Activated CD8-positive, alpha-beta T cell treated with anti-CD3 and anti-CD28 coated beads for 36 hours (primary cell): ENCODE data around the gene TRMT6. TPM values are rescaled to one million over a fixed set of nuclear protein-coding genes. Genes with fewer than 3 reads are reported as not detected.

Experiments
- ATAC-seq: fragments of 200-7000 bp; cut with Tn5 transposase; one replicate; pipeline ENCODE4 v1.10.0; 2021; ENCODE audit warnings: mild to moderate bottlenecking, moderate library complexity
- CTCF ChIA-PET: fragments of 350-600 bp; sonication (Branson Sonifier 250); formaldehyde crosslinking; loops from one replicate; lab custom pipeline; 2021; ENCODE audit warnings: antibody characterized with exemption; lab: Charles Lee
- POLR2A ChIA-PET: fragments of 350-600 bp; sonication (Branson Sonifier 250); formaldehyde crosslinking; loops from one replicate; lab custom pipeline; 2021; ENCODE audit warnings: antibody characterized with exemption; lab: Charles Lee
- DNase-seq: peaks from one replicate; pipeline ENCODE4 v3.0.0-alpha.2; 2020
- H3K27ac Mint-ChIP-seq: one replicate; pipeline ENCODE4 v1.8.0; 2021; ENCODE audit warnings: mild to moderate bottlenecking, mixed read lengths
- H3K27me3 Mint-ChIP-seq: one replicate; pipeline ENCODE4 v1.8.0; 2021; ENCODE audit warnings: mixed read lengths
- H3K36me3 Mint-ChIP-seq: one replicate; pipeline ENCODE4 v1.8.0; 2021; ENCODE audit warnings: low read depth, mixed read lengths
- H3K4me1 Mint-ChIP-seq: one replicate; pipeline ENCODE4 v1.8.0; 2021; ENCODE audit warnings: low read depth, mixed read lengths
- H3K4me3 Mint-ChIP-seq: one replicate; pipeline ENCODE4 v1.8.0; 2021; ENCODE audit warnings: mild to moderate bottlenecking, moderate library complexity, mixed read lengths
- H3K9me3 Mint-ChIP-seq: one replicate; pipeline ENCODE4 v1.8.0; 2021; ENCODE audit warnings: mixed read lengths
- CTCF ChIP-seq: fragments of 200-600 bp; IDR thresholded peaks from one replicate; pipeline ENCODE4 v1.8.0; 2022; ENCODE audit warnings: antibody characterized with exemption, mild to moderate bottlenecking
- intact Hi-C: fragments of 100-400 bp; cut with micrococcal nuclease; formaldehyde crosslinking; loops from one replicate; pipeline ENCODE4 v1.10.0; 2022
- total RNA-seq, 2 experiments: library from RNA; stranded (reverse); gene quantifications; one replicate each; pipeline ENCODE4 v1.2.3, GENCODE V29; 2021

The TRMT6 gene
- total RNA-seq, 2 experiments from 2014 or later, result 15.9 to 16.7 TPM

- intact Hi-C loops, result no loop called here
- no peak for TF ChIP-seq CTCF
- no peak for DNase-seq
- Mint-ChIP-seq H3K27me3 (peaks cover 31% of the 10 kb centered on the region), H3K4me1 (peaks cover 21% of the 10 kb centered on the region), H3K27ac (no peak overlapping the region), H3K36me3 (no peaks in the 10 kb centered on the region), H3K4me3 (no peak overlapping the region), H3K9me3 (no peaks in the 10 kb centered on the region)
- POLR2A ChIA-PET, result interaction anchor here (1.0 kb wide), 1 partner anchor 106 kb away, joined by 3 read pairs; no protein-coding TSS in a partner anchor
- ATAC-seq, result no peak
- CTCF ChIA-PET, result no interaction called here
Observed at GRCh38 chr20:5914859-5915258, 35.5 kb downstream of the TRMT6 start.

- H3K27ac Mint-ChIP-seq, result no peak overlapping the region
- ATAC-seq, result no peak
- CTCF ChIA-PET, result interaction anchor here (0.8 to 1.4 kb wide), 4 partner anchors 16 to 512 kb away, joined by 3 to 4 read pairs (median 3); no protein-coding TSS in a partner anchor
- H3K27me3 Mint-ChIP-seq, result peaks cover 38% of the 10 kb centered on the region
- POLR2A ChIA-PET, result no interaction called here
- peaks cover 10% of the 10 kb centered on the region for H3K4me1 Mint-ChIP-seq
- no peaks in the 10 kb centered on the region for H3K36me3 Mint-ChIP-seq
- intact Hi-C loops, result no loop called here
- H3K9me3 Mint-ChIP-seq, result no peaks in the 10 kb centered on the region
- TF ChIP-seq CTCF, result no peak
- no peak for DNase-seq
- H3K4me3 Mint-ChIP-seq, result no peak overlapping the region
Observed at GRCh38 chr20:5913166-5913565, 37.2 kb downstream of the TRMT6 start.

- intact Hi-C loops, result no loop called here
- Mint-ChIP-seq H3K27ac (no peak overlapping the region), H3K4me1 (peaks cover 10% of the 10 kb centered on the region), H3K4me3 (no peak overlapping the region), H3K36me3 (no peaks in the 10 kb centered on the region), H3K9me3 (no peaks in the 10 kb centered on the region), H3K27me3 (peaks cover 46% of the 10 kb centered on the region)
- ATAC-seq (no peak), DNase-seq (no peak)
- ChIA-PET POLR2A (no interaction called here), CTCF (no interaction called here)
- no peak for TF ChIP-seq CTCF
Observed at GRCh38 chr20:5910186-5910585, 40.1 kb downstream of the TRMT6 start.

- no peak for TF ChIP-seq CTCF
- Mint-ChIP-seq H3K4me1 (peaks cover 10% of the 10 kb centered on the region), H3K27me3 (peaks cover 48% of the 10 kb centered on the region), H3K36me3 (no peaks in the 10 kb centered on the region), H3K4me3 (no peak overlapping the region), H3K9me3 (no peaks in the 10 kb centered on the region), H3K27ac (no peak overlapping the region)
- ATAC-seq (no peak), DNase-seq (no peak)
- intact Hi-C loops, result no loop called here
- POLR2A ChIA-PET, result interaction anchor here (0.6 kb wide), 1 partner anchor 124 kb away, joined by 3 read pairs; no protein-coding TSS in a partner anchor
- CTCF ChIA-PET, result interaction anchor here (0.6 to 1.1 kb wide), 3 partner anchors 27 to 352 kb away, joined by 3 read pairs; no protein-coding TSS in a partner anchor
Observed at GRCh38 chr20:5908981-5909380, 41.4 kb downstream of the TRMT6 start.

- ChIA-PET CTCF (interaction anchor here (1.0 kb wide), 1 partner anchor 372 kb away, joined by 3 read pairs; no protein-coding TSS in a partner anchor), POLR2A (no interaction called here)
- no peaks in the 10 kb centered on the region for H3K9me3 Mint-ChIP-seq
- H3K4me1 Mint-ChIP-seq, result no peaks in the 10 kb centered on the region
- ATAC-seq (no peak), DNase-seq (no peak)
- peaks cover 19% of the 10 kb centered on the region for H3K27me3 Mint-ChIP-seq
- intact Hi-C loops, result no loop called here
- TF ChIP-seq CTCF, result no peak
- H3K36me3 Mint-ChIP-seq, result no peaks in the 10 kb centered on the region
- no peak overlapping the region for H3K4me3 Mint-ChIP-seq
- no peak overlapping the region for H3K27ac Mint-ChIP-seq
Observed at GRCh38 chr20:5900908-5901307, 49.4 kb downstream of the TRMT6 start.
